Ishikawa (cell line): ENCODE results near the gene ACBD6.

ENCODE experiments used
- CEBPB ChIP-seq: IDR thresholded peaks from 2 replicates; pipeline ENCODE4 v1.6.1; 2012
- EGR1 ChIP-seq: IDR thresholded peaks from 2 replicates; pipeline ENCODE4 v1.6.1; 2012
- EP300 ChIP-seq: IDR thresholded peaks from 2 replicates; pipeline ENCODE4 v1.6.1; 2012; ENCODE audit warnings: borderline replicate concordance
- FOXM1 ChIP-seq: IDR thresholded peaks from 2 replicates; pipeline ENCODE4 v1.6.1; 2012; ENCODE audit warnings: low read depth, borderline replicate concordance
- MAX ChIP-seq: IDR thresholded peaks from 2 replicates; pipeline ENCODE4 v1.6.1; 2012
- RAD21 ChIP-seq: IDR thresholded peaks from 2 replicates; pipeline ENCODE4 v1.6.1; 2012; ENCODE audit warnings: low read depth
- REST ChIP-seq: IDR thresholded peaks from 2 replicates; pipeline ENCODE4 v1.6.1; 2012; ENCODE audit warnings: low read depth, mild to moderate bottlenecking
- TAF1 ChIP-seq: IDR thresholded peaks from 2 replicates; pipeline ENCODE4 v1.6.1; 2012; ENCODE audit warnings: low read depth, mild to moderate bottlenecking
- TCF12 ChIP-seq: IDR thresholded peaks from 2 replicates; pipeline ENCODE4 v1.6.1; 2012; ENCODE audit warnings: low read depth
- TEAD4 ChIP-seq: IDR thresholded peaks from 2 replicates; pipeline ENCODE4 v1.6.1; 2012
- USF1 ChIP-seq: IDR thresholded peaks from 2 replicates; pipeline ENCODE4 v1.6.1; 2012
- YY1 ChIP-seq: IDR thresholded peaks from 2 replicates; pipeline ENCODE4 v1.6.1; 2012; ENCODE audit warnings: low read depth
- ZBTB7A ChIP-seq: IDR thresholded peaks from 2 replicates; pipeline ENCODE4 v1.6.1; 2012; ENCODE audit warnings: low read depth

- no peak for TF ChIP-seq TEAD4
- no peak for TF ChIP-seq REST
- no peak for TF ChIP-seq RAD21
- no peak for TF ChIP-seq MAX
- no peak for TF ChIP-seq ZBTB7A
- TF ChIP-seq CEBPB = no peak
- TF ChIP-seq TAF1 = no peak
- TF ChIP-seq YY1 = no peak
- TF ChIP-seq EP300 = no peak
- peak; percentile 43; the same call in 1 of the 2 replicates for TF ChIP-seq USF1
- no peak for TF ChIP-seq TCF12
- TF ChIP-seq EGR1 = no peak
- TF ChIP-seq FOXM1 = no peak
These were observed 19.3 kb upstream of the ACBD6 start for GRCh38 chr1:180521474-180522212.
